GM20431 (cell line): Measurements from ENCODE around the gene EVPL.
"Not testable (repeated sequence)": the region's sequence is repeated elsewhere in the genome, so short reads cannot be mapped to it uniquely, and the experiment has no call there.

ENCODE experiments used
- in situ Hi-C: fragments of 300-500 bp; cut with MseI, MboI; formaldehyde crosslinking; loops from one replicate; pipeline ENCODE4 v1.15.0; 2020; ENCODE audit warnings: low sequenced_read_pairs; ENCODE audit not compliant: unreplicated experiment

The EVPL gene

GRCh38 chr17:76027159-76027839 lies at the start of gene EVPL:
Gene EVPL (minus strand): TSS chr17:76027306. CDS start chr17:76027198, 108 bp downstream.
- in situ Hi-C loops: no loop called here

GRCh38 chr17:76076146-76076764 lies 49.1 kb upstream of the EVPL start:
- in situ Hi-C loops: no loop called here

GRCh38 chr17:76075364-76076145 lies 48.4 kb upstream of the EVPL start:
- in situ Hi-C loops: no loop called here

GRCh38 chr17:76074390-76075363 lies 47.6 kb upstream of the EVPL start, which contains the start of gene GALR2:
Gene GALR2 (plus strand): TSS chr17:76074781. CDS start chr17:76074884, 103 bp downstream.
- in situ Hi-C loops: no loop called here

GRCh38 chr17:76072148-76072858 lies 45.2 kb upstream of the EVPL start, which contains the start of gene SRP68:
Gene SRP68 (minus strand): TSS chr17:76072517. CDS start chr17:76072491, 26 bp downstream.
- in situ Hi-C loops: no loop called here

GRCh38 chr17:76071531-76072147 lies 44.5 kb upstream of the EVPL start:
- in situ Hi-C loops: no loop called here

GRCh38 chr17:76065775-76066174 lies 38.7 kb upstream of the EVPL start:
- in situ Hi-C loops: no loop called here

GRCh38 chr17:76063875-76064546 lies 36.9 kb upstream of the EVPL start:
- in situ Hi-C loops: no loop called here

- in situ Hi-C loops: not testable (repeated sequence)
Measured at GRCh38 chr17:76058264-76058663, 31.2 kb upstream of the EVPL start.

- in situ Hi-C loops: no loop called here
Measured at GRCh38 chr17:76056882-76057281, 29.8 kb upstream of the EVPL start.

GRCh38 chr17:76054112-76054476 lies 27.0 kb upstream of the EVPL start:
- in situ Hi-C loops: no loop called here

- in situ Hi-C loops: no loop called here
Measured at GRCh38 chr17:76053246-76054111, 26.4 kb upstream of the EVPL start.

GRCh38 chr17:76051561-76051960 lies 24.5 kb upstream of the EVPL start:
- in situ Hi-C loops: no loop called here

- in situ Hi-C loops: no loop called here
Measured at GRCh38 chr17:76050538-76051467, 23.7 kb upstream of the EVPL start.

- in situ Hi-C loops: no loop called here
Measured at GRCh38 chr17:76049836-76050537, 22.9 kb upstream of the EVPL start.

GRCh38 chr17:76049239-76049638 lies 22.1 kb upstream of the EVPL start:
- in situ Hi-C loops: no loop called here
